IMR-90 (cell line): ENCODE measurements around the gene SLC9B2.

Experiments used
- CTCF ChIP-seq: conservative IDR thresholded peaks from 2 replicates; pipeline ENCODE4 v1.5.1; 2012; ENCODE audit warnings: mild to moderate bottlenecking, low read depth, low read length, improper control_type of control experiment
- SMC3 ChIP-seq: fragments of 150-350 bp; IDR thresholded peaks from 2 replicates; pipeline ENCODE4 v1.6.1; 2016; ENCODE audit warnings: low read depth, mild to moderate bottlenecking, antibody characterized with exemption, low read length, moderate library complexity

- TF ChIP-seq SMC3 (no peak), CTCF (no peak)
These were observed 441 bp downstream of the SLC9B2 start for GRCh38 chr4:103075894-103076746.
